AG04449 (cell line): Measurements from ENCODE around the gene DIP2C.
"Not testable (repeated sequence)": the region's sequence is repeated elsewhere in the genome, so short reads cannot be mapped to it uniquely, and the experiment has no call there.

Experiments
- CTCF ChIA-PET: fragments of 350-600 bp; formaldehyde crosslinking; extraction: SDS; loops from one replicate; lab custom pipeline; 2021; ENCODE audit warnings: antibody characterized with exemption; lab: Yijun Ruan, JAX
- POLR2A ChIA-PET: fragments of 400-600, 350-600 bp; formaldehyde crosslinking; extraction: SDS; loops from one replicate; lab custom pipeline; 2020; ENCODE audit warnings: antibody characterized with exemption, inconsistent platforms; lab: Yijun Ruan, JAX
- DNase-seq: peaks from one replicate; pipeline ENCODE4 v3.0.0-alpha.2; 2010; ENCODE audit warnings: low read depth, low spot score
- H3K4me3 ChIP-seq: 2 replicates; pipeline ENCODE4 v1.5.1; 2011; ENCODE audit warnings: low read depth, mild to moderate bottlenecking, control low read depth, low read length
- TF ChIP-seq, protein P1 (sequence below): IDR thresholded peaks from one replicate; pipeline ENCODE4 v1.5.1; 2011; ENCODE audit warnings: mild to moderate bottlenecking, moderate library complexity, low read length, control low read depth, inconsistent platforms; ENCODE audit not compliant: insufficient read depth; ENCODE audit errors: missing control alignments

Gene DIP2C

DNA sequence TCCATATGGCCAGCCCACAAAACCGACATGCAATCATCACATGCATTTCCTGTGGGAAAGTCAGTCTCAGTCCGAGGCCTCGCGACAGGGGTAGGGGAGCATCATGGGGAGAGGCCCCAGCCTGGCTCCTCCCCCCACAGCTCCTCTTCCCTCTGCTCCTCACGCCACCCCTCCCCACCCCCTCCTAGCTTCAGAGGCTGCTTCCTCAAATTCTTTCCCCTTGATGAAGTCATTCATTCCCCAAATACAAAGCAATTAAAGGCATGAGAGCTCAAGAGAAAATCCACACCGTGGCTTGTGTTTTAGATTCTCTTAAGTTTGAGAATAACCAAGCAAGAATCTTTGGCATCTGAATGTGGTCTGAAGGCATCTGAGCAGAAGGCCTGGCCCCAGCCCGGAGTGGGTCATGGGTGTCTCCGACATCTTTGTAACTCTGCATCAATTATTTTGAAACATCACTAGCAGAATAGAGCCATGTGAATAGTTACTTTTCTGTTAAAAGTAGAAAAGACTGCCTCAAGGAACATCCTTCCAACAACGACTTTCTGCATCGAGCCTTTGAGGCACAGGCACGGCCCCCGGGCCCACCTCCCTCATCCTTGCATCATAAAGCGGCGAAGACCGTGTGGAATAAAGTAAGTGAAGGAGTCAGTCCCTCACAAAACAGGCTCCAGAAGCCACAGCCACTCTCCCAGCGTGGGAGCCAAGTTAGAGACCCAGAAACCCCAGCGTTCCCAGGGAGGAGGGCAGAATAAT lies 90.9 kb downstream of the DIP2C start:
- ChIA-PET POLR2A (interaction anchor here (0.5 to 1.1 kb wide), 4 partner anchors 9 to 30 kb away, joined by 3 to 6 read pairs (median 3); no protein-coding TSS in a partner anchor), CTCF (interaction anchor here (1.2 kb wide), 1 partner anchor 11 kb away, joined by 4 read pairs; no protein-coding TSS in a partner anchor)
- H3K4me3 ChIP-seq, result peak overlapping the region; percentile 24
- peak; percentile 99 for DNase-seq
- TF ChIP-seq, protein P1, sequence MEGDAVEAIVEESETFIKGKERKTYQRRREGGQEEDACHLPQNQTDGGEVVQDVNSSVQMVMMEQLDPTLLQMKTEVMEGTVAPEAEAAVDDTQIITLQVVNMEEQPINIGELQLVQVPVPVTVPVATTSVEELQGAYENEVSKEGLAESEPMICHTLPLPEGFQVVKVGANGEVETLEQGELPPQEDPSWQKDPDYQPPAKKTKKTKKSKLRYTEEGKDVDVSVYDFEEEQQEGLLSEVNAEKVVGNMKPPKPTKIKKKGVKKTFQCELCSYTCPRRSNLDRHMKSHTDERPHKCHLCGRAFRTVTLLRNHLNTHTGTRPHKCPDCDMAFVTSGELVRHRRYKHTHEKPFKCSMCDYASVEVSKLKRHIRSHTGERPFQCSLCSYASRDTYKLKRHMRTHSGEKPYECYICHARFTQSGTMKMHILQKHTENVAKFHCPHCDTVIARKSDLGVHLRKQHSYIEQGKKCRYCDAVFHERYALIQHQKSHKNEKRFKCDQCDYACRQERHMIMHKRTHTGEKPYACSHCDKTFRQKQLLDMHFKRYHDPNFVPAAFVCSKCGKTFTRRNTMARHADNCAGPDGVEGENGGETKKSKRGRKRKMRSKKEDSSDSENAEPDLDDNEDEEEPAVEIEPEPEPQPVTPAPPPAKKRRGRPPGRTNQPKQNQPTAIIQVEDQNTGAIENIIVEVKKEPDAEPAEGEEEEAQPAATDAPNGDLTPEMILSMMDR, result no peak

DNA sequence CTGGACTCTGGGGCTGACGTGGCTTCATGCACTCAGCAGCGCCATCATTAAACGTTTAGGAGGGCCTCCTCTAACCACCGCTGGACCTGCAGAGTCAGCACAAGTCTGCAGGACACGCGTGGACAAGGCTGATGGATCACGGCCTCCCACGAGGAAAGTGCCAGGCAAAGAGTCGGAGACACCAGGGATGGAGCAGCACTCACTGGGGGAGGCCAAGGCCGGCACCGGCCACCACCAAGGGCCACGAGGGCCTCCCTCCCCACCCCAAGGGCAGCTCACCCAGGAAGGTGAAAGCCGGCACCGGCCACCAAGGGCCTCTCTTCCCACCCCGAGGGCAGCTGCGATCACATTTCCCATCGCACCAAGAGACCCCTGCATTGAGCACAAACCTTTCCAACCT lies 91.5 kb downstream of the DIP2C start:
- DNase-seq, result no peak
- CTCF ChIA-PET, result no interaction called here
- H3K4me3 ChIP-seq, result no peak overlapping the region
- TF ChIP-seq, protein P1, result no peak
- POLR2A ChIA-PET, result interaction anchor here (0.8 to 1.1 kb wide), 3 partner anchors 9 to 13 kb away, joined by 3 to 6 read pairs (median 3); no protein-coding TSS in a partner anchor

DNA sequence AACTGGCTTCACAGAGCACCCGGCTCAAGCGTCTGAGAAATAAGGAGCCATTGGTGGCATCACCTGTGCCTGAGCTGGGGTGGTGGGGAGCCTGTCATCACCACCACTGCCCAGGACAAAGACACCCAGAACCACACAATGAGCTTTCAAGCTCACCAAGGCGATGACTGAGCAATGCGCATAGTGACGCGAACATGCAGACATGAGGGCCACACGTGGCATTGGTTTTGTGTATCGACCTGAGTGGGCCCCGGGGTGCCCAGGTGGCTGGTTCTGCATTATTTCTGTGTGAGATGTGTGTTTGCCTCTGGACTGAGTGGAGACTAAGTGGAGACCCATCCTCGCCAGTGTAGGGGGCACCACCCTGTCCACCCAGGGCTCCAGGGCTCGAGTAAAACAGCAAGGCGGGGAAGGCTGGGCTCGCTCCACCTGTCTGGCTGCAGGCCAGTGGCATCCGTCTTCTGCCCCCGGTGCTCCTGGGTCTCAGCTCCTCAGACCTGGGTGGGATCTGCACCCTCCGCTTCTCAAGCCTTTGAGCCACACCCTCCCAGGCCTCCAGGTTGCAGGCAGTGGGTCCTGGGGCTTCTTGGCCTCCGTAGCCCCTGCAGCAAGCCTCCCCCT lies 92.6 kb downstream of the DIP2C start:
- ChIA-PET POLR2A (no interaction called here), CTCF (interaction anchor here (1.4 kb wide), 1 partner anchor 8 kb away, joined by 5 read pairs; no protein-coding TSS in a partner anchor)
- TF ChIP-seq, protein P1, result no peak
- DNase-seq, result no peak
- H3K4me3 ChIP-seq, result no peak overlapping the region

DNA sequence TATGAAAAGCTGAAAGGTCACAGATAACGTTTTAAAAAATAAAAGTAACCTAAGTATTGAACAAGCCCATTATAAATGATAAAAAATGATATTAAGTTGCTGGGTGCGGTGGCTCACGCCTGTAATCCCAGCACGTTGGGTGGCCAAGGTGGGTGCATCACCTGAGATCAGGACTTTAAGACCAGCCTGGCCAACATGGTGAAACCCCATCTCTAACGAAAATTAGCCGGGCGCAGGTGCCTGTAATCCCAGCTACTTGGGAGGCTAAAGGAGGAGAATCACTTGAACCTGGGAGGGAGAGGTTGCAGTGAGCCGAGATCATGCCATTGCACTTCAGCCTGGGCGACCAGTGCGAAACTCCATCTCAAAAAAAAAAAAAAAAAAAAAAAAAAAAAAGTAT lies 93.3 kb downstream of the DIP2C start:
- POLR2A ChIA-PET, result not testable (repeated sequence)

DNA sequence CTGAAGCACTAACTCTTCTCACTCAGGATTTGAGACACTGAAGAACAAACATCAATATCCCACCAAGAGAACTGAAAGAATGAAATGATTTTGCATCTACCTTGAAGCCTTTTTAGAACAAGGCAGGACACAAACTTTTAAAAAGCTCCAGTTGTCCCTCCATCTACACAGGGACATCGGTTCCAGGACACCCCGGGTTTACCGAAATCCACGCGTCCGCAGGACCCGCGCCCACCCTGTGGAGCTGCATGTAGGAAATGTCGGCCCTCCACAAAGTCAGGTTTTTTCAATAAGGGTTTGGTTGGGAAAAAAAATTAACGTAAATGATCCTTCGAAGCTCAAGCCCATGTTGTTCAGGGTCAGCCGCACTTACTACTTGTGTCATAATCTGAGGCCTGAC lies 94.0 kb downstream of the DIP2C start:
- POLR2A ChIA-PET, result no interaction called here
- TF ChIP-seq, protein P1, result no peak

More for the DNA sequence above, 93.3 kb downstream of the DIP2C start:
- not testable (repeated sequence) for DNase-seq, H3K4me3 ChIP-seq
- CTCF ChIA-PET, result interaction anchor here (1.4 kb wide), 1 partner anchor 7 kb away, joined by 5 read pairs; no protein-coding TSS in a partner anchor

DNA sequence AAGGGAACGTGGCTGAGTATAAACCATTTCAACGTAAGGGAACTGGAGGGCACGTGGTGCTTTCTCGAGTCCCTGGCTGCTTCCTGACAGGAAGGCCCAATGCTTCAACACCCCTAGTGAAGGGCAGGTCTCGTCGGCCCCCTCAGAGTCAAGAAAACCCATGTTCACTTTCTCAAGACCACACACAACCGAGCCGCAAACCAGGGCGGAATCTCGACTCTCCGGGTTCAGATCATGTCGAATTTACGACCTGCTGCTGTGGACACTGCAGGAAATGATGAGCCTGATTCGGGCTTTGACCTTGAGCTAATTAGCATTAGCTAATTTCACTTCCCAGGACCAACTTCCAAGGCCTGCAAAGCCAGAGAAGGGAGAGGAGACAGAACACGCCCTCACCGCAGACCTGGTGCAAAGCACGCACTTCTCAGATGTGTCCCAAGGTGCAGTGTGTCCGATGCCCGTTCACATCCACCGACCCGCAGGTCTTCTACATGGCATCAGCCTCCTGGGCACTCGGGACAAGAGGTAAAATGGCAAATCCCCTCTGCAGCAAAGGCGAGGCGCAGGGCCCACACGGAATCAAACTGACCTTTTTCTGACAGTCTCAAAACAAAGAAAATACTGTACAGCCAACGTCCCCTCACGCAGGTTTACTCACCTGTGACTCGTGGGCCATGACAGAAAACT lies 94.7 kb downstream of the DIP2C start:
- TF ChIP-seq, protein P1, result no peak
- ChIA-PET CTCF (no interaction called here), POLR2A (no interaction called here)
- no peak for DNase-seq
- H3K4me3 ChIP-seq, result no peak overlapping the region

More for the DNA sequence above, 94.0 kb downstream of the DIP2C start:
- CTCF ChIA-PET, result no interaction called here
- DNase-seq, result no peak
- H3K4me3 ChIP-seq, result no peak overlapping the region
